ENCODE data around the gene IL17A. TPM values are rescaled to one million over a fixed set of nuclear protein-coding genes. Genes with fewer than 3 reads are reported as not detected.
"Not testable (repeated sequence)": the region's sequence is repeated elsewhere in the genome, so short reads cannot be mapped to it uniquely, and the experiment has no call there.

IL17A gene
- total RNA-seq, 1 experiment from 2014 or later = not detected

- CTCF ChIA-PET; H3K27me3 Mint-ChIP-seq (ENCODE audit: low read depth); POLR2A ChIA-PET; ATAC-seq; H3K27ac Mint-ChIP-seq; DNase-seq (ENCODE audit: low spot score); H3K4me3 Mint-ChIP-seq; H3K4me1 Mint-ChIP-seq: not testable (repeated sequence)
- 0 out of 2 replicates have a peak, but pooled peaks have one; percentile 19 for TF ChIP-seq GTF2I (CRISPR knock-in tag; conservative IDR thresholded peaks at IDR 0.05)
- H3K36me3 Mint-ChIP-seq = peaks cover 15% of the 10 kb centered on the region
- H3K9me3 Mint-ChIP-seq = peaks cover 25% of the 10 kb centered on the region
Measured at GRCh38 chr6:52168351-52168750, 17.8 kb upstream of the IL17A start.

GRCh38 chr6:52174118-52174517 lies 12.1 kb upstream of the IL17A start:
- DNase-seq (ENCODE audit: low spot score) (no peak), ATAC-seq (no peak)
- TF ChIP-seq CTCF (IDR thresholded peaks at IDR 0.05) (no peak), FOXJ3 (CRISPR knock-in tag; IDR thresholded peaks at IDR 0.05; ENCODE audit: borderline replicate concordance) (no peak), HMGA2 (CRISPR knock-in tag; IDR thresholded peaks at IDR 0.05) (no peak), E2F1 (CRISPR knock-in tag; IDR thresholded peaks at IDR 0.05) (no peak), ESRRA (CRISPR knock-in tag; IDR thresholded peaks at IDR 0.05; ENCODE audit: borderline replicate concordance) (no peak), AFF4 (CRISPR knock-in tag; IDR thresholded peaks at IDR 0.05; ENCODE audit: borderline replicate concordance) (no peak), ETV6 (CRISPR knock-in tag; IDR thresholded peaks at IDR 0.05) (no peak), ATF1 (CRISPR knock-in tag; IDR thresholded peaks at IDR 0.05) (no peak), PRDM15 (CRISPR knock-in tag; IDR thresholded peaks at IDR 0.05) (no peak), SOX15 (CRISPR knock-in tag; IDR thresholded peaks at IDR 0.05) (no peak), NFYB (CRISPR knock-in tag; conservative IDR thresholded peaks at IDR 0.05; ENCODE audit: low read depth) (no peak), ATF2 (CRISPR knock-in tag; IDR thresholded peaks at IDR 0.05; ENCODE audit: borderline replicate concordance, low read depth) (no peak), GRHL2 (CRISPR knock-in tag; IDR thresholded peaks at IDR 0.05; ENCODE audit: insufficient replicate concordance, severe bottlenecking) (no peak), ZBTB21 (CRISPR knock-in tag; IDR thresholded peaks at IDR 0.05; ENCODE audit: borderline replicate concordance) (no peak), CBFB (CRISPR knock-in tag; IDR thresholded peaks at IDR 0.05; ENCODE audit: low read depth) (no peak), USF2 (CRISPR knock-in tag; IDR thresholded peaks at IDR 0.05) (no peak), RORB (CRISPR knock-in tag; IDR thresholded peaks at IDR 0.05) (no peak)
- Mint-ChIP-seq H3K36me3 (0 out of 2 replicates have a peak, but pooled peaks cover 3% of the 10 kb centered on the region), H3K27ac (no peak overlapping the region), H3K4me3 (no peak overlapping the region), H3K9me3 (peaks cover 10% of the 10 kb centered on the region), H3K4me1 (no peaks in the 10 kb centered on the region; the same call in 1 of the 2 replicates), H3K27me3 (ENCODE audit: low read depth) (no peaks in the 10 kb centered on the region)
- ChIA-PET POLR2A (no interaction called here), CTCF (interaction anchor here (0.8 to 1.1 kb wide), 3 partner anchors 11 to 60 kb away, joined by 3 read pairs; no protein-coding TSS in a partner anchor)
